Inflammatory macrophage treated with lipopolysaccharide for 4 hours (primary cell): ENCODE data around the gene DENND5A.

ENCODE experiments used
- DNase-seq: peaks from one replicate; pipeline ENCODE4 v3.0.0-alpha.2; 2020

DENND5A gene

GRCh38 chr11:9092853-9093778, 172.0 kb downstream of the DENND5A start:
- peak; percentile 25 for DNase-seq

DNA sequence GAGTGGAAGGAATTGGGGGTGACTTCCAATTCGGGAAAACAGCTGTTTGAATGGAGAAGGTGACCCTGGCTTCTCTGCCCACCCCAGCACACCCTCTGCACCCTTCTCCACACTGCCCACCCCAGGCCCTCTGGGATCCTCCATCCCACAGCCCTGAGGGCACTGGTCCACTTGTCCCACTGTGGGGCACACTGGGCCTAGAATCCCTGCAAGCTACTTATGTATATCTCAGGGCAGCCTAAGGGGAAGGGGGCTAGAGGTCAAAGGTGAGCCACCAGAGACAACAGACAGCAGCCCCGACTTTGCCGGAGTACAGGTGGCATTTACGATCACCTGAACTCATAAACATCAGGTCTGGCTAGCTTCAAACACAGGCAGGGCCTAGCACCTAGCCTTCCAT, 173.1 kb downstream of the DENND5A start:
- DNase-seq = no peak

- no peak for DNase-seq
Measured at GRCh38 chr11:9091044-9091922, 173.9 kb downstream of the DENND5A start, which contains the start of gene SCUBE2. TSS of gene SCUBE2 (minus strand) at chr11:9091599. CDS start at chr11:9091528, 71 bp downstream.

- DNase-seq = no peak
Measured at GRCh38 chr11:9090488-9091043, 174.6 kb downstream of the DENND5A start.

- no peak for DNase-seq
Measured at GRCh38 chr11:9089636-9090035, 175.5 kb downstream of the DENND5A start.

DNA sequence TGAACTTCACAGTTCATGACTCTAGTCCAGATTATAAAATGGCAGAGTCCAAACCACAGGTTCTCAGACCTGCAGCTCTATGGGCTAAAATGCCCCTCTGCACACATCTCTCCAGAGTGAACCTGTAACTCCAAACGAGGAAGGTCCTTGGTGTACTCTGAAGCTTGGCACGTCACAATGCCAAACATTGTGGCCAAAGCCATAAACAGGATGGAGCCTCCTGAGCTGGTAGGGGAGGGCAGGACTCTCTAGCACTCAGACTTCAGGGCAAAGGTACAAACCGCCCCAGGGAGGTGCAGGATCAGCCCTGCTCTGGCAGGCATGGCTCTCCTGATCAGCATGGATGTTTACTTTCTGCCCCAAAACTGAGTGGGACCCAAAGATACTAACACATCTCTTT, 176.1 kb downstream of the DENND5A start:
- DNase-seq = no peak
